ENCODE results near the gene MAS1.

The MAS1 gene

GRCh38 chr6:159908979-159909378 is 18.2 kb downstream of the MAS1 start:
- H3K4me3 ChIP-seq, result no peak overlapping the region
- DNase-seq, result no peak
- no peaks in the 10 kb centered on the region for H3K9me3 ChIP-seq
- H3K27me3 ChIP-seq, result no peaks in the 10 kb centered on the region
- H3K36me3 ChIP-seq, result no peaks in the 10 kb centered on the region
- TF ChIP-seq, protein P1, sequence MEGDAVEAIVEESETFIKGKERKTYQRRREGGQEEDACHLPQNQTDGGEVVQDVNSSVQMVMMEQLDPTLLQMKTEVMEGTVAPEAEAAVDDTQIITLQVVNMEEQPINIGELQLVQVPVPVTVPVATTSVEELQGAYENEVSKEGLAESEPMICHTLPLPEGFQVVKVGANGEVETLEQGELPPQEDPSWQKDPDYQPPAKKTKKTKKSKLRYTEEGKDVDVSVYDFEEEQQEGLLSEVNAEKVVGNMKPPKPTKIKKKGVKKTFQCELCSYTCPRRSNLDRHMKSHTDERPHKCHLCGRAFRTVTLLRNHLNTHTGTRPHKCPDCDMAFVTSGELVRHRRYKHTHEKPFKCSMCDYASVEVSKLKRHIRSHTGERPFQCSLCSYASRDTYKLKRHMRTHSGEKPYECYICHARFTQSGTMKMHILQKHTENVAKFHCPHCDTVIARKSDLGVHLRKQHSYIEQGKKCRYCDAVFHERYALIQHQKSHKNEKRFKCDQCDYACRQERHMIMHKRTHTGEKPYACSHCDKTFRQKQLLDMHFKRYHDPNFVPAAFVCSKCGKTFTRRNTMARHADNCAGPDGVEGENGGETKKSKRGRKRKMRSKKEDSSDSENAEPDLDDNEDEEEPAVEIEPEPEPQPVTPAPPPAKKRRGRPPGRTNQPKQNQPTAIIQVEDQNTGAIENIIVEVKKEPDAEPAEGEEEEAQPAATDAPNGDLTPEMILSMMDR (IDR thresholded peaks at IDR 0.05), result no peak
- H3K27ac ChIP-seq, result no peak overlapping the region
- intact Hi-C loops (cut with DNase I; ENCODE audit: low total_unique reads), result no loop called here
- H3K4me1 ChIP-seq, result no peaks in the 10 kb centered on the region

- H3K27me3 ChIP-seq, result no peaks in the 10 kb centered on the region
- TF ChIP-seq, protein P1 (IDR thresholded peaks at IDR 0.05), result no peak
- H3K9me3 ChIP-seq, result no peaks in the 10 kb centered on the region
- H3K4me1 ChIP-seq, result no peaks in the 10 kb centered on the region
- H3K27ac ChIP-seq, result no peak overlapping the region
- no peak overlapping the region for H3K4me3 ChIP-seq
- intact Hi-C loops (cut with DNase I; ENCODE audit: low total_unique reads), result no loop called here
- no peak for DNase-seq
- H3K36me3 ChIP-seq, result no peaks in the 10 kb centered on the region
Observed at GRCh38 chr6:159910342-159910741, 19.6 kb downstream of the MAS1 start.

DNA sequence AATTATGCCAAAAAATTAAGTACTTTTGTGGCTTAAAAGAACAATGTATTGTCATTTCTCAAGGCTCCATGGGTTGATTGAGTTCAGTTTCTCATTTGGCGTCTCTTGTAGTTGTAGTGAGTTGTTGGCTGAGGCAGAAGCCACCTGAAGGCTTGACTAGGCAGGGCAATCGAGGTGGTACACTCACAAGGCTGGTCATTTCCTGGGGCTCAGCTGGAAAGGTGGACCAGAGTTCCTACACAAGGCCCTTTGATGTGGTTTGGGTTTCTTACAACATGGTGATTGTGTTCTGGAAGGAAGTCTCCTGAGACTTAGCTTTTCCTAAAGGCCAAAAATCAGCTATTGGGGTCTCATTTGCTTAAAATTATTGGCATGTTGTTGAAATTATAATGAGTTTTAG is 22.6 kb downstream of the MAS1 start:
- DNase-seq, result no peak
- TF ChIP-seq, protein P1 (IDR thresholded peaks at IDR 0.05), result no peak
- Histone ChIP-seq H3K4me3 (no peak overlapping the region), H3K27ac (no peak overlapping the region), H3K4me1 (no peaks in the 10 kb centered on the region), H3K27me3 (no peaks in the 10 kb centered on the region), H3K36me3 (no peaks in the 10 kb centered on the region), H3K9me3 (no peaks in the 10 kb centered on the region)
- intact Hi-C loops (cut with DNase I; ENCODE audit: low total_unique reads), result no loop called here

GRCh38 chr6:159913862-159914564 is 23.2 kb downstream of the MAS1 start:
- no peaks in the 10 kb centered on the region for H3K27me3 ChIP-seq
- H3K27ac ChIP-seq, result no peak overlapping the region
- no peaks in the 10 kb centered on the region for H3K36me3 ChIP-seq
- TF ChIP-seq, protein P1 (IDR thresholded peaks at IDR 0.05), result no peak
- intact Hi-C loops (cut with DNase I; ENCODE audit: low total_unique reads), result no loop called here
- no peak overlapping the region for H3K4me3 ChIP-seq
- H3K4me1 ChIP-seq, result peaks cover 0 to 1% (median 0%) of the 10 kb centered on the region in 4 donors
- no peak for DNase-seq
- H3K9me3 ChIP-seq, result no peaks in the 10 kb centered on the region

DNA sequence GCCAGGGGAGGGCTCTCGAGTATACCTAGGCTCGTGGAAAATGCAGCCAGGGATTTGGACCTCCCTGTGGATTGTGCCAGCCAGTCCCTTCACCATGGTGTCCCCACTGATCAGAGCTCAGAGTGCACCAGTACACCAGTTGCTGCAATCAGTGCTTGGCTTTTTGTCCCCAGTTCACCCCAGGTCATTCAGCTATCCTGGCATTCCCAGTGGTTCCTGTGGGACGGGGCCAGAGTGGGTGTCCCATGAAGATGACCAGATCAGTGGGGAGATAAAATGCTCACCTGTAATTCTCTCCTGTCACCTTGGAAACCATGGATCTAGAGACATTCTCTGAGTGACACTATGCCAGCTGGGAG is 23.8 kb downstream of the MAS1 start:
- no peak for DNase-seq
- Histone ChIP-seq H3K27me3 (no peaks in the 10 kb centered on the region), H3K4me1 (peaks cover 0 to 7% (median 0%) of the 10 kb centered on the region in 4 donors), H3K36me3 (no peaks in the 10 kb centered on the region), H3K27ac (no peak overlapping the region), H3K4me3 (no peak overlapping the region), H3K9me3 (no peaks in the 10 kb centered on the region)
- TF ChIP-seq, protein P1 (IDR thresholded peaks at IDR 0.05), result no peak
- intact Hi-C loops (cut with DNase I; ENCODE audit: low total_unique reads), result no loop called here

- H3K4me3 ChIP-seq, result no peak overlapping the region
- H3K9me3 ChIP-seq, result no peaks in the 10 kb centered on the region
- no peaks in the 10 kb centered on the region for H3K36me3 ChIP-seq
- TF ChIP-seq, protein P1 (IDR thresholded peaks at IDR 0.05), result no peak
- DNase-seq, result no peak
- no peaks in the 10 kb centered on the region for H3K27me3 ChIP-seq
- peaks cover 0 to 8% (median 0%) of the 10 kb centered on the region in 4 donors for H3K4me1 ChIP-seq
- intact Hi-C loops (cut with DNase I; ENCODE audit: low total_unique reads), result no loop called here
- H3K27ac ChIP-seq, result no peak overlapping the region
Observed at GRCh38 chr6:159915397-159915796, 24.6 kb downstream of the MAS1 start.

Data from tibial artery (tissue), 4 donors.